H1 (cell line): Measurements from ENCODE around the gene PRSS2. TPM values are rescaled to one million over a fixed set of nuclear protein-coding genes. Genes with fewer than 3 reads are reported as not detected.

Source experiments
- CTCF ChIA-PET: fragments of 300-600 bp; sonication (Branson Sonifier 250); formaldehyde crosslinking; loops from one replicate; lab custom pipeline; 2021; ENCODE audit not compliant: partially characterized antibody; lab: Charles Lee
- POLR2A ChIA-PET: fragments of 300-600 bp; sonication (Branson Sonifier 250); formaldehyde crosslinking; loops from one replicate; lab custom pipeline; 2021; ENCODE audit warnings: inconsistent platforms; ENCODE audit not compliant: partially characterized antibody; lab: Charles Lee
- DNase-seq, 2 experiments: peaks; one replicate each; pipeline versions ENCODE4 v3.0.0 to v3.0.0-alpha.2; 2010 to 2022; ENCODE audit warnings: low spot score in 2 of 2, low read depth in 1 of 2, mixed read lengths in 1 of 2
- FAIRE-seq: peaks from 2 replicates; lab custom pipeline; 2011; peaks lifted over from hg19 to GRCh38; lab: Jason Lieb, UNC
- H2AFZ ChIP-seq: 2 replicates; pipeline ENCODE4 v1.8.1; 2012; ENCODE audit warnings: low read length, inconsistent platforms
- H2AK5ac ChIP-seq: 2 replicates; pipeline ENCODE4 v1.6.1; 2013; ENCODE audit warnings: low read depth, low read length
- H2BK120ac ChIP-seq: replicated peaks from 2 replicates; pipeline ENCODE3; 2013; ENCODE audit warnings: low read depth, low read length, inconsistent platforms
- H2BK12ac ChIP-seq: 2 replicates; pipeline ENCODE4 v1.6.1; 2013; ENCODE audit warnings: low read depth, low read length
- H2BK15ac ChIP-seq: 2 replicates; pipeline ENCODE4 v1.6.1; 2013; ENCODE audit warnings: low read length
- H2BK20ac ChIP-seq: 2 replicates; pipeline ENCODE4 v1.6.1; 2013; ENCODE audit warnings: low read length
- H2BK5ac ChIP-seq: 2 replicates; pipeline ENCODE4 v1.6.1; 2013; ENCODE audit warnings: low read depth, low read length
- H3K14ac ChIP-seq: 2 replicates; pipeline ENCODE4 v1.6.1; 2013; ENCODE audit warnings: inconsistent platforms; ENCODE audit not compliant: insufficient read length
- H3K18ac ChIP-seq: 2 replicates; pipeline ENCODE4 v1.6.1; 2013; ENCODE audit warnings: low read length; ENCODE audit errors: extremely low read depth
- H3K23ac ChIP-seq: 2 replicates; pipeline ENCODE4 v1.6.1; 2013; ENCODE audit warnings: inconsistent platforms; ENCODE audit not compliant: insufficient read length
- H3K23me2 ChIP-seq: 2 replicates; pipeline ENCODE4 v1.6.1; 2013; ENCODE audit warnings: low read depth, low read length
- H3K27ac ChIP-seq: 2 replicates; pipeline ENCODE4 v1.6.1; 2011; ENCODE audit warnings: low read depth, low read length, inconsistent platforms
- H3K27me3 ChIP-seq, 4 experiments: replicated peaks in 1 of 4; 1 replicate in 1 of 4; 2 replicates in 3 of 4; pipeline versions ENCODE4 v1.6.1 to v1.8.1; 2011 to 2013; ENCODE audit warnings: low read length in 3 of 4, mild to moderate bottlenecking in 3 of 4, inconsistent platforms in 2 of 4, mixed read lengths in 2 of 4, moderate library complexity in 1 of 4; ENCODE audit not compliant: control insufficient read depth in 3 of 4, insufficient read depth in 3 of 4; ENCODE audit errors: extremely low read depth in 1 of 4
- H3K36me3 ChIP-seq, 4 experiments: 2 replicates each; pipeline versions ENCODE4 v1.6.1 to v1.8.1; 2011 to 2013; ENCODE audit warnings: mild to moderate bottlenecking in 4 of 4, low read length in 3 of 4, moderate library complexity in 2 of 4, control low read depth in 1 of 4, inconsistent platforms in 1 of 4; ENCODE audit not compliant: insufficient read depth in 4 of 4, control insufficient read depth in 2 of 4
- H3K4ac ChIP-seq: replicated peaks from 2 replicates; pipeline ENCODE3; 2013; ENCODE audit warnings: low read length, low read depth, mixed read lengths, inconsistent platforms; ENCODE audit not compliant: insufficient read length
- H3K4me1 ChIP-seq, 4 experiments: replicated peaks in 1 of 4; 1 replicate in 1 of 4; 2 replicates in 3 of 4; pipeline versions ENCODE4 v1.6.1 to v1.8.1; 2011 to 2013; ENCODE audit warnings: low read length in 3 of 4, inconsistent platforms in 2 of 4, mixed read lengths in 1 of 4; ENCODE audit not compliant: insufficient read depth in 4 of 4, control insufficient read depth in 3 of 4
- H3K4me2 ChIP-seq, 2 experiments: 2 replicates each; pipeline versions ENCODE4 v1.6.1 to v1.8.1; 2011 to 2013; ENCODE audit warnings: low read depth in 2 of 2, low read length in 2 of 2, control low read depth in 1 of 2, inconsistent platforms in 1 of 2, mild to moderate bottlenecking in 1 of 2; ENCODE audit not compliant: insufficient read depth in 1 of 2
- H3K4me3 ChIP-seq, 4 experiments: fragments of 200-600, 300-600 bp in 1 of 4; sonication (generic), shearing (Covaris generic), sonication (Bioruptor Twin) in 1 of 4; 2 replicates each; pipeline versions ENCODE4 v1.5.1 to v1.8.1; 2011 to 2016; ENCODE audit warnings: low read length in 4 of 4, low read depth in 3 of 4, control low read depth in 2 of 4, inconsistent platforms in 2 of 4, mild to moderate bottlenecking in 2 of 4, mixed read lengths in 1 of 4, moderate library complexity in 1 of 4; ENCODE audit not compliant: insufficient read depth in 2 of 4; ENCODE audit errors: extremely low read depth in 1 of 4
- H3K56ac ChIP-seq: replicated peaks from 2 replicates; pipeline ENCODE3; 2013; ENCODE audit warnings: low read depth, mild to moderate bottlenecking, mixed read lengths, low read length, inconsistent platforms; ENCODE audit not compliant: insufficient read length
- H3K79me1 ChIP-seq: 2 replicates; pipeline ENCODE4 v1.6.1; 2013; ENCODE audit warnings: low read depth, low read length, control low read depth
- H3K79me2 ChIP-seq, 2 experiments: 2 replicates each; pipeline versions ENCODE4 v1.6.1 to v1.8.1; 2012 to 2013; ENCODE audit warnings: low read length in 2 of 2, mild to moderate bottlenecking in 2 of 2, inconsistent platforms in 1 of 2; ENCODE audit not compliant: insufficient read depth in 2 of 2, control insufficient read depth in 1 of 2
- H3K9ac ChIP-seq, 4 experiments: replicated peaks in 1 of 4; 1 replicate in 1 of 4; 2 replicates in 3 of 4; pipeline versions ENCODE4 v1.6.1 to v1.8.1; 2011 to 2013; ENCODE audit warnings: low read depth in 3 of 4, low read length in 3 of 4, control low read depth in 2 of 4, mild to moderate bottlenecking in 2 of 4, moderate library complexity in 2 of 4, inconsistent platforms in 1 of 4; ENCODE audit errors: extremely low read depth in 1 of 4
- H3K9me3 ChIP-seq, 2 experiments: 2 replicates each; pipeline versions ENCODE4 v1.6.1 to v1.8.1; 2012 to 2013; ENCODE audit warnings: mild to moderate bottlenecking in 2 of 2, moderate library complexity in 2 of 2, control low read depth in 1 of 2, inconsistent platforms in 1 of 2, low read depth in 1 of 2, low read length in 1 of 2, mixed read lengths in 1 of 2; ENCODE audit not compliant: insufficient read depth in 2 of 2
- H4K20me1 ChIP-seq, 2 experiments: replicated peaks in 1 of 2; 2 replicates each; pipeline versions ENCODE3 to v1.8.1; 2011 to 2013; ENCODE audit warnings: inconsistent platforms in 2 of 2, low read length in 2 of 2, mild to moderate bottlenecking in 1 of 2; ENCODE audit not compliant: insufficient read depth in 2 of 2, control insufficient read depth in 1 of 2
- H4K5ac ChIP-seq: 2 replicates; pipeline ENCODE4 v1.6.1; 2013; ENCODE audit warnings: low read length, low read depth, mixed read lengths, inconsistent platforms; ENCODE audit not compliant: insufficient read length
- H4K8ac ChIP-seq: 2 replicates; pipeline ENCODE4 v1.8.0; 2013; ENCODE audit warnings: mild to moderate bottlenecking, moderate library complexity, low read length, inconsistent platforms; ENCODE audit not compliant: insufficient read depth; ENCODE audit errors: extremely low read depth
- H4K91ac ChIP-seq: replicated peaks from 2 replicates; pipeline ENCODE3; 2013; ENCODE audit warnings: low read length, mixed read lengths, inconsistent platforms; ENCODE audit not compliant: insufficient read length
- POLR2A ChIP-seq, 2 experiments: IDR thresholded peaks; 1 replicate in 1 of 2; 2 replicates in 1 of 2; pipeline ENCODE4 v1.6.1; 2011; ENCODE audit warnings: low read depth in 2 of 2, low read length in 2 of 2, mild to moderate bottlenecking in 2 of 2; ENCODE audit errors: control extremely low read depth in 1 of 2
- ZNF274 ChIP-seq: IDR thresholded peaks from 2 replicates; pipeline ENCODE4 v1.7.0; 2012; ENCODE audit warnings: low read length, borderline replicate concordance; ENCODE audit errors: extremely low read depth
- WGBS, 2 experiments: shearing (Covaris generic) in 1 of 2; methylation state at CpG; one replicate each; pipeline versions ENCODE4 v1.1.6 to v1.1.7; 2013 to 2015; ENCODE audit warnings: low lambda C conversion rate in 2 of 2, mixed read lengths in 2 of 2, inconsistent platforms in 1 of 2, low coverage in 1 of 2, missing lambda C conversion rate in 1 of 2; ENCODE audit not compliant: insufficient replicate concordance in 2 of 2, insufficient coverage in 1 of 2, insufficient read length in 1 of 2; ENCODE audit errors: extremely low coverage in 1 of 2, missing lambda C conversion rate in 1 of 2; 5-methylcytosine and 5-hydroxymethylcytosine counted together
- polyA plus RNA-seq, 7 experiments: library from polyadenylated mRNA; depleted of rRNA in 3 of 7; stranded (reverse) in 5 of 7; unstranded in 2 of 7; fragments of >200 nt in 5 of 7; fragments of 200-250 nt in 2 of 7; gene quantifications; 1 replicate in 5 of 7; 2 replicates in 1 of 7; 4 replicates in 1 of 7; pipeline versions ENCODE4 v1.2.1 to v1.2.3, GENCODE V29; 2011 to 2013; ENCODE audit warnings: missing spikeins in 2 of 7, mixed read lengths in 2 of 7
- total RNA-seq: library from RNA; stranded (reverse); fragmentation: NEBNext Ultra II Directional; extraction: Animal tissue kit (Norgen Biotek cat#: 25700); gene quantifications from 2 replicates; pipeline ENCODE4 v1.2.1, GENCODE V29; 2021

Gene PRSS2
- total and polyA plus RNA-seq, 2 of the 8 experiments (the other 6 are each of a cell fraction or from before 2014, with no cell fraction given): not detected

- no peak overlapping the region for H3K14ac ChIP-seq
- no peak overlapping the region for H4K5ac ChIP-seq
- no peak overlapping the region for H3K4ac ChIP-seq
- H3K4me3 ChIP-seq: no peak overlapping the region
- no peak overlapping the region for H3K56ac ChIP-seq
- no peaks in the 10 kb centered on the region for H4K20me1 ChIP-seq
- FAIRE-seq (no peak), DNase-seq (no peak)
- TF ChIP-seq ZNF274 (no peak), POLR2A (IDR thresholded peaks at IDR 0.05; ENCODE audit: control extremely low read depth in 1 of 2, low read depth in 2 of 2, low read length in 2 of 2) (no peak)
- H4K91ac ChIP-seq: no peak overlapping the region
- H3K27ac ChIP-seq: no peak overlapping the region
- no peaks in the 10 kb centered on the region for H3K23me2 ChIP-seq
- no peak overlapping the region for H2AK5ac ChIP-seq
- no peak overlapping the region for H3K18ac ChIP-seq
- H2BK15ac ChIP-seq: no peak overlapping the region
- ChIA-PET CTCF (interaction anchor here (0.6 to 24.1 kb wide), 21 partner anchors 10 to 461 kb away, joined by 3 to 430 read pairs (median 5); partner anchors contain the start of gene PRSS2), POLR2A (interaction anchor here (0.6 kb wide), 2 partner anchors 155 to 249 kb away, joined by 3 read pairs; no protein-coding TSS in a partner anchor)
- H3K23ac ChIP-seq: no peak overlapping the region
- WGBS, 2 experiments: 83% methylated on average over 3 of the region's 8 CpGs; no CpG with 5 or more reads in 1 of the 2 experiments
- no peak overlapping the region for H4K8ac ChIP-seq
- H3K27me3 ChIP-seq: no peaks in the 10 kb centered on the region
- H3K9ac ChIP-seq: no peak overlapping the region
- H3K4me2 ChIP-seq: no peak overlapping the region
- H2BK20ac ChIP-seq: no peak overlapping the region
- no peak overlapping the region for H2BK120ac ChIP-seq
- H2BK12ac ChIP-seq: no peak overlapping the region
- H3K79me2 ChIP-seq: no peaks in the 10 kb centered on the region
- H2BK5ac ChIP-seq: no peak overlapping the region
- H2AFZ ChIP-seq: no peak overlapping the region
- H3K4me1 ChIP-seq: no peaks in the 10 kb centered on the region; a peak in 1 of 7 replicates
- no peaks in the 10 kb centered on the region for H3K9me3 ChIP-seq
- no peaks in the 10 kb centered on the region for H3K79me1 ChIP-seq
- no peaks in the 10 kb centered on the region for H3K36me3 ChIP-seq
Measured at GRCh38 chr7:142784716-142785115, 13.9 kb downstream of the PRSS2 start.
